Choroid plexus epithelial cell (primary cell): ENCODE data around the gene DUOXA1.

Source experiments
- DNase-seq: peaks from one replicate; pipeline ENCODE4 v3.0.0-alpha.2; 2010; ENCODE audit warnings: low read depth
- H3K4me3 ChIP-seq: 2 replicates; pipeline ENCODE4 v1.5.1; 2011; ENCODE audit warnings: low read depth, mild to moderate bottlenecking, control low read depth, low read length, moderate library complexity
- TF ChIP-seq, protein P1 (sequence below): conservative IDR thresholded peaks from 2 replicates; pipeline ENCODE4 v1.5.1; 2011; ENCODE audit warnings: low read depth, mild to moderate bottlenecking, control low read depth, inconsistent platforms, low read length, moderate library complexity

DUOXA1 gene, protein sequence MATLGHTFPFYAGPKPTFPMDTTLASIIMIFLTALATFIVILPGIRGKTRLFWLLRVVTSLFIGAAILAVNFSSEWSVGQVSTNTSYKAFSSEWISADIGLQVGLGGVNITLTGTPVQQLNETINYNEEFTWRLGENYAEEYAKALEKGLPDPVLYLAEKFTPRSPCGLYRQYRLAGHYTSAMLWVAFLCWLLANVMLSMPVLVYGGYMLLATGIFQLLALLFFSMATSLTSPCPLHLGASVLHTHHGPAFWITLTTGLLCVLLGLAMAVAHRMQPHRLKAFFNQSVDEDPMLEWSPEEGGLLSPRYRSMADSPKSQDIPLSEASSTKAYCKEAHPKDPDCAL

DNA sequence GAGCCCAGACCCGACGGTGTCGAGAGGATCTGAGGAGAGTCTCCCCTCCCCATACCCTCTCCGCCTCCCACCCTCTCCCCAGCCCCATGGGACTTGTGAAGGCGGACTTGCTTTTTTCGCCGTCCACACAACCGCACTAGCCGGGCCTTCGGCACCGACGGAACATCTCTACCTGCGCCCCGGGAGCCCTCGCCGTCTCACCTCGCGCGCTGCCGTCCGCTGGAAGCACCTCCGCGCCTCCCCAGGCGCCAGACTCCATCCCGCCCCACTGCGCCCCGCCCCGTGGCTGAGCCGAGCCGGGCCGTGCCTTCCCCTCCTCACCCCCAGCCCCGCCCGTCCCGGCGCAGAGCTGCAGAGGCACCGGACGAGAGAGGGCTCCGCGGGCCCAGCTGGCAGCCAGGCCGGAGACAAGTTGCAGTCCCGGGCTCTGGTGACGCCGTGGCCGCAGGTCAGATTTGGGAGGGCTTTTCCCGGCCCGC, at the start of gene DUOXA1, which contains the start of gene DUOX1:
Gene DUOXA1 (minus strand): TSS at position 229 of the 479 bp plus-strand sequence. CDS start 6,865 bp downstream, outside the sequence.
Gene DUOX1 (plus strand): TSS at position 344 of the 479 bp plus-strand sequence. CDS start 1,973 bp downstream, outside the sequence.
- TF ChIP-seq, protein P1, sequence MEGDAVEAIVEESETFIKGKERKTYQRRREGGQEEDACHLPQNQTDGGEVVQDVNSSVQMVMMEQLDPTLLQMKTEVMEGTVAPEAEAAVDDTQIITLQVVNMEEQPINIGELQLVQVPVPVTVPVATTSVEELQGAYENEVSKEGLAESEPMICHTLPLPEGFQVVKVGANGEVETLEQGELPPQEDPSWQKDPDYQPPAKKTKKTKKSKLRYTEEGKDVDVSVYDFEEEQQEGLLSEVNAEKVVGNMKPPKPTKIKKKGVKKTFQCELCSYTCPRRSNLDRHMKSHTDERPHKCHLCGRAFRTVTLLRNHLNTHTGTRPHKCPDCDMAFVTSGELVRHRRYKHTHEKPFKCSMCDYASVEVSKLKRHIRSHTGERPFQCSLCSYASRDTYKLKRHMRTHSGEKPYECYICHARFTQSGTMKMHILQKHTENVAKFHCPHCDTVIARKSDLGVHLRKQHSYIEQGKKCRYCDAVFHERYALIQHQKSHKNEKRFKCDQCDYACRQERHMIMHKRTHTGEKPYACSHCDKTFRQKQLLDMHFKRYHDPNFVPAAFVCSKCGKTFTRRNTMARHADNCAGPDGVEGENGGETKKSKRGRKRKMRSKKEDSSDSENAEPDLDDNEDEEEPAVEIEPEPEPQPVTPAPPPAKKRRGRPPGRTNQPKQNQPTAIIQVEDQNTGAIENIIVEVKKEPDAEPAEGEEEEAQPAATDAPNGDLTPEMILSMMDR: no peak
- no peak within 1 kb of the TSS for H3K4me3 ChIP-seq
- no peak for DNase-seq

DNA sequence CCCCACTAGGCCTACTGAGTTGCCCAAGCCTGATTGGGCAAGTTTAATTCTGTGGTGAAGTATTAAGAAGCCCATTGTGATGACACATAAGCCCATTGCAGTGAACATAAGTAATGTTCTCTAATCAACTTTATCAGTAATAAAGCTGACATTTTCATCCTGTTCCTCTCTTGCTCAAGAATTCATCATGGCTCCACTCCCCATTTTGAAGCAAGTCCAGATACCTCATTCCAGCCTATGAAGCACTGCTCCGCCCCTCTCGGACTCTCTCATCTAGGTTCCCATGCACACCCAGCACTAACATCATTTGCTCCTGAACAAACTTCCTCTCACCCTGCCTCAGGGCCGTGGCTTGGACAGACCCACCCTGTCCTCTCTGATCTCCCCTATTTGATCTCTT, 47.6 kb upstream of the DUOXA1 start:
- no peak overlapping the region for H3K4me3 ChIP-seq
- no peak for DNase-seq
- TF ChIP-seq, protein P1: no peak

DNA sequence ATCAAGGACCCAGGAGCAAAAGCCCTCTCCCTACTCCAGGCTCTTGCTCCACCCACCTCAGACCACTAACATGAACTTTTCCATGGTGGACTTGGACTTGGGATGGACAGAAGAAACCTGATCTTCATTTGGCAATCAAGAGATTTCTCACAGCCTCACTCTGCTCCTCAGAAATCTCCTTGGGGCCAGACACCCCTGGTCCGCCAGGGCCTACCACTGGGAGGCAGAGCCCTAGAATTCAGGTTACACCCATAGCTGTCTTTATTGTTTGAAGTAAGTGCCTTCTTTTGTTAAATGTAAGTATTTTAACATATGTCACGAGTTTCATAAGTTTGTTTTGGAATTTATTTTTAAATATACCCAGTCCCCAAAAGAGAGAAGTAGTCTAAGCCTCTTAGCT, 44.9 kb upstream of the DUOXA1 start:
- no peak overlapping the region for H3K4me3 ChIP-seq
- TF ChIP-seq, protein P1: no peak
- no peak for DNase-seq

DNA sequence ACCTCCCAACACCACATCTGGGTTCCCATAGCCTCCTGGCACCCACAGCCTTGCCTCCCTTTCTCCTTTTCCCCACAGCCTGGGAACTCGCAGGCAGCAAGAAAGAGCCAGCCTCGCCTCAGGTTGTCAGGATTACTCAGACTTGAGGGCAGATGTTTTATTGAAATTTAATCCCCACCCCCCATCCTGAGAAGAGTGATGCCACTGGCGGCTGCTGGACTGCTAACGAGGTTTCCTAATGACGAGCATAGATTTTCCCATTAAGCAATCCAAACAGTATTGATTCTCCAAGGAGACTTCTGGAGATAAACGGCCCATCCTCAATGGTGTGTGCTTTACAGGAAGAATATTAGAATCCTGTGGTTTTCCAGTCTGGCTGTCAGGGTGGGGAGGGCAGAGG, 44.4 kb upstream of the DUOXA1 start:
- no peak overlapping the region for H3K4me3 ChIP-seq
- no peak for DNase-seq
- TF ChIP-seq, protein P1: no peak

DNA sequence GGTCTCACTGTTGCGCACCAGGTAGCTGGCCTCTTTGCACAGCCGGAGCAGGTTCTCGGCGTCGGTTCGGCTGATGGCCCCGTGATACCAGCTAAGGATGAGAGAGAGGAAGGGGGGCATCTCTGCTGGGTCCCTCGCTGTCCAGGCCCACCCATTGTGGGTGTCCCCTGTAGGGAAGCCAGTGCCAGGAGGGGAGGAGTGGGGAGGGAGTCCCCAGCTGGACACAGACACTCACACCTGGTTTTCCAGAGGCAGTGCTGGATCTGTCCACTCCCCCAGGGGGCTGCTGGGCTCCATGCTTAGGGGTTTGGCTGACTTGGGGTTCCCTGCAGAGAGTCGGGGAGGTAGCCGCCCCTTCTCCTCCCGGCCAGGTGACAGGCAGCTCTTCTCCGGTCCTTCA, 42.2 kb upstream of the DUOXA1 start:
- DNase-seq: no peak
- no peak overlapping the region for H3K4me3 ChIP-seq
- TF ChIP-seq, protein P1: no peak

DNA sequence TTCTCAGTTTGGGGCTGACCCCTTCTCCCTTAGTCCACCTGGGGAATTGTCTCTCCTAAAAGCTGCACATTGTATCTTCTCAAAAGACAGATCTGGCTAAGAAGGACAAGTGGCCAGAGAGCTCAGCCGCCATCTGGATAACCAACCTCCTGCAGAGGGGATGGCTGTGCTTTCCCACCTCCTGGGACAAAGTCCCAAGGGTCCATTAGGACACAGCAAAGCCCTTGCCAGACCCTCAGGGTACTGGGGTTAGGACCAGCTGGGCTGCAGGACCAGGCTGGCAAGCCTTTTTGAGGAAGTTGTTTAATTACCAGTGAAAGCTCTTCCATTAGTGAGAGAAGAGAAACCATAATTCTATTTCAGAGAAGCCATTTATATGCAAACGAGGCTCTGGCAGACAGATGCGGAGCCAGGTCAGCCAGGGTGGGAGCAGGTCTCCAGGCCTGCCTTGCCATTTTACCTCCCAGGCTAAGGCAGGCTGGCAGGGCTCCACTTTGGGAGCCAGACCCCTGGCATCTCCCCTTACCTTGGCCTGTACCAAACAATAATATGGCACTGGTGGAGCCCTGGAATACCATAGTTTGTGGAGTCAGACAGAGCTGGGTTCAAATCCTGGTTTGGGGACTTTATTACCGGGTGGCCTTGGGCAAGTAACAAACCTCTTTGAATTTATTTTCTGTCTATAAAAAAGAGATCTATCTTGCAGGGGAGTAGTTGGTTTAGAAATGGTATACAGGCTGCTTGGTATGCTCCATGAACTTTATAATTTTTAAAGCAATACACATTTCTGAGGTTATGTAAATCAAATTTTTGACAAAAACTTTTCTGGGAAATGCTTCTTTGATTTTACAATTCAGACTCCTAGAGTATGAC, 40.2 kb upstream of the DUOXA1 start:
- no peak overlapping the region for H3K4me3 ChIP-seq
- TF ChIP-seq, protein P1: no peak
- DNase-seq: no peak
